Thoracic aorta (tissue), 2 donors: ENCODE data around the gene SMCR8. TPM values are rescaled to one million over a fixed set of nuclear protein-coding genes. Genes with fewer than 3 reads are reported as not detected.
"Not testable (repeated sequence)": the region's sequence is repeated elsewhere in the genome, so short reads cannot be mapped to it uniquely, and the experiment has no call there.

Experiments used
- ATAC-seq: fragments of 150-250 bp; one replicate; pipeline ENCODE4 v1.8.0; 2017; ENCODE audit warnings: low read depth; ENCODE audit not compliant: insufficient number of reproducible peaks, low FRiP score
- DNase-seq: peaks from one replicate; pipeline ENCODE4 v3.0.0-alpha.2; 2020; ENCODE audit warnings: low spot score
- H3K27ac ChIP-seq, 2 donors: fragments of 200-600 bp; sonication (generic); 1 replicate in 1 of 2; 2 replicates in 1 of 2; pipeline ENCODE4 v1.5.1; 2016; ENCODE audit warnings: mild to moderate bottlenecking in 2 of 2, moderate library complexity in 2 of 2
- H3K27me3 ChIP-seq: fragments of 200-600 bp; sonication (generic); replicated peaks from 2 replicates; pipeline ENCODE4 v1.6.0; 2016; ENCODE audit warnings: mild to moderate bottlenecking; ENCODE audit not compliant: insufficient read depth
- H3K36me3 ChIP-seq: fragments of 200-600 bp; sonication (generic); one replicate; pipeline ENCODE4 v1.5.1; 2016
- H3K4me1 ChIP-seq, 2 donors: fragments of 200-600 bp; sonication (generic); 1 replicate in 1 of 2; 2 replicates in 1 of 2; pipeline versions ENCODE4 v1.5.1 to v1.6.0; 2016; ENCODE audit warnings: low read depth in 2 of 2, mild to moderate bottlenecking in 1 of 2; ENCODE audit not compliant: control insufficient read depth in 1 of 2
- H3K4me3 ChIP-seq: fragments of 200-600 bp; sonication (generic); 2 replicates; pipeline ENCODE4 v1.5.1; 2016; ENCODE audit warnings: mild to moderate bottlenecking
- H3K9me3 ChIP-seq: fragments of 200-600 bp; sonication (generic); 2 replicates; pipeline ENCODE4 v1.5.1; 2016
- total RNA-seq, 2 donors: library from RNA; depleted of rRNA; stranded (reverse); fragments of >200 nt; gene quantifications; one replicate each; pipeline versions ENCODE4 v1.1.0 to v1.2.3, GENCODE V29; 2016
- TF ChIP-seq, protein P1 (sequence below): fragments of 200-600 bp; sonication (generic); IDR thresholded peaks from one replicate; pipeline ENCODE4 v1.5.1; 2019; ENCODE audit warnings: antibody characterized with exemption

The SMCR8 gene
- total RNA-seq, 2 donors from 2014 or later = 12.6 to 21.5 TPM

DNA sequence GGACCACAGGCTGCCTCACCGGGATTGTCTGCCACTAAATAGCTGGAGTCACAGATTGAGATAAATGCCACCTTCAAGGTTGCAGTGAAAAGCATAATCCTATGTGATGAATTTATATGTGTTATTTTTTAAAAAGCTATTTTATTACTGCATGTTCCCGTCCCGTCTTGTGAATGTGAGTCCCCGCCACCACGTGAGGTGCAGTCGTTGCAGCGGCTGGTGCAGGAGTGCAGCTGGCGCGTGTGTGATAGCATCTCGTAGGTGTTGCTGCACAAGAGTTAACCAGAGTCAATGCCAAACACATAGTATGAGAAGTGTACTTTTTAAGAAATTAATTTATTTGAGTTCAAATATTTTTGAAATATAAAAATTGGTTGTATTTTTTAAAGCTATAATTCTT lies 12.5 kb downstream of the SMCR8 start:
- Histone ChIP-seq H3K27ac (no peak overlapping the region), H3K36me3 (peaks cover 54% of the 10 kb centered on the region), H3K4me3 (no peak overlapping the region), H3K27me3 (no peaks in the 10 kb centered on the region), H3K4me1 (no peaks in the 10 kb centered on the region), H3K9me3 (no peaks in the 10 kb centered on the region)
- DNase-seq (no peak), ATAC-seq (no peak)
- TF ChIP-seq, protein P1, sequence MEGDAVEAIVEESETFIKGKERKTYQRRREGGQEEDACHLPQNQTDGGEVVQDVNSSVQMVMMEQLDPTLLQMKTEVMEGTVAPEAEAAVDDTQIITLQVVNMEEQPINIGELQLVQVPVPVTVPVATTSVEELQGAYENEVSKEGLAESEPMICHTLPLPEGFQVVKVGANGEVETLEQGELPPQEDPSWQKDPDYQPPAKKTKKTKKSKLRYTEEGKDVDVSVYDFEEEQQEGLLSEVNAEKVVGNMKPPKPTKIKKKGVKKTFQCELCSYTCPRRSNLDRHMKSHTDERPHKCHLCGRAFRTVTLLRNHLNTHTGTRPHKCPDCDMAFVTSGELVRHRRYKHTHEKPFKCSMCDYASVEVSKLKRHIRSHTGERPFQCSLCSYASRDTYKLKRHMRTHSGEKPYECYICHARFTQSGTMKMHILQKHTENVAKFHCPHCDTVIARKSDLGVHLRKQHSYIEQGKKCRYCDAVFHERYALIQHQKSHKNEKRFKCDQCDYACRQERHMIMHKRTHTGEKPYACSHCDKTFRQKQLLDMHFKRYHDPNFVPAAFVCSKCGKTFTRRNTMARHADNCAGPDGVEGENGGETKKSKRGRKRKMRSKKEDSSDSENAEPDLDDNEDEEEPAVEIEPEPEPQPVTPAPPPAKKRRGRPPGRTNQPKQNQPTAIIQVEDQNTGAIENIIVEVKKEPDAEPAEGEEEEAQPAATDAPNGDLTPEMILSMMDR = no peak

DNA sequence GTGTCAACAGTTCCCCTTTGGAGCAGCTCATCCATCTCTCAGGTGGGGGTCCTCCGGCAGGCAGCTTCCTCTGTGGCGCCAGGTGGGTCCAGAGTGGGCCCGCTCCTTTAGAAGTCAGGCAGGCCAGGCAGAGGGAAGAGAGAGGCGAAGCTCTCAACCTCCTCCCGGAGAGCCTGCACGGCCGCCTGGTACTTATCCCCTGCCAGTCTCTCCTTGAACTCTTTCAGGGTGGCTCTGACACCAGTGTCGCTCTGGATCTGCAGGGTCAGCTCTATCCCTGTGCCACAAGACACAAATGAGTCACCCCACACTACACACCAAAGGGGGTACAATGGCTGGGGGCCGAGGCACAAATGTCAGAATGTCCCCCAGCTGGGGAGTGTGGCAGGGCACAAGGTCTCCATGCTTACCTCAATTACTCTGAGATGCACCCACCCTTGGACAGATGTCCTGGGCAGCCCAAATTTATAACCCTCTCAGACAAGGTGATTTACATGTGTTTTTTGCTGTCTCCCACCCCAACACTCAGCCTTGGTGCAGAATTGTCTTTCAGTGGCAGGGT lies 13.6 kb downstream of the SMCR8 start:
- H3K9me3 ChIP-seq = no peaks in the 10 kb centered on the region
- TF ChIP-seq, protein P1 = no peak
- no peaks in the 10 kb centered on the region for H3K27me3 ChIP-seq
- DNase-seq = no peak
- H3K27ac ChIP-seq = no peak overlapping the region
- H3K4me3 ChIP-seq = no peak overlapping the region
- ATAC-seq = no peak
- H3K36me3 ChIP-seq = peaks cover 47% of the 10 kb centered on the region
- no peaks in the 10 kb centered on the region for H3K4me1 ChIP-seq

DNA sequence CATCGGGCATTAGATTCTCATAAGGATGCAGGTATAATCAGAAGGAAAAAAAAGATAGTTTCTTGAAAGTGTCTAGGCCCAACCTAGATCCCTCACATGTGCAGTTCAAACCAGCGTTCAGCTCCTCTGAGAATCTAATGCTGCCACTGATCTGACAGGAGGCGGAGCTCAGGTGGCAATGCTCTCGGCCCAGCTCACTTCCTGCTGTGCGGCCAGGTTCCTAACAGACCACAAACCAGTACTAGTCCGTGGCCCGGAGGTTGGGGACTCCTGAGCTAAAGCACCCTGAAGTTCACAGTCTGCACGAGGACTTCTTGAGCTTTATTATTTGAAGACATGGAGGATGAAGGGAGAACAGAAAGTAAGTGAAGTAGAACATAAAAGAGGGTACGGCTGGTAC lies 16.8 kb downstream of the SMCR8 start:
- Histone ChIP-seq H3K4me3 (no peak overlapping the region), H3K9me3 (no peaks in the 10 kb centered on the region), H3K36me3 (peaks cover 57% of the 10 kb centered on the region), H3K4me1 (no peaks in the 10 kb centered on the region), H3K27ac (no peak overlapping the region), H3K27me3 (no peaks in the 10 kb centered on the region)
- no peak for DNase-seq
- no peak for ATAC-seq
- TF ChIP-seq, protein P1 = no peak

DNA sequence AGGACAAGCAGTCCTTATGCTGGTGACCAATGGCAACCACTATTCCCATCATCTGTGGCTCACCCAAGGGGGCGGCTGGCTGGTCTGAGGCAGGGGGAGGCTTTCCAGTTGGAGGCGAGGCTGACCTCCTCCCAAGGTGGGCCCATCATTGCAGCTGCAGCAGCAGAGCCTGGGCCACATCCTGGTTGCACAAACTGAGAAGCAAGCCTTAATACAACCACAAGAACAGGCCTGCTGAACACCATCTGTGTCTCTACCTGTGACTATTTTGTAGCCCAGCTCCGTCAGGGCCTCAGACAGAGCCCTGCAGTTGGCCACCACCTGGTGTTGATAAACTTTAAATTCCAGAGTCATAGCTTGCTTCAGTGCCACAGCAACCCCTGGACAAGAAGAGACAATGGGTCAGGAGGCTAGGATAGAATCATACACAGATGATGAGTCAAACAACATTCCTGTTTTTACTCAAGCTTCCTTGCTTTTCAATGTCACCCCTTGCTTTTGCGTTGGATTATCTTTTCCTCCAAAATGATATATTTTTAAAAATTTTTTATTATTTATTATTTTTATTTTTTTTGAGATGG lies 17.9 kb downstream of the SMCR8 start:
- H3K4me1 ChIP-seq = no peaks in the 10 kb centered on the region
- DNase-seq (no peak), ATAC-seq (no peak)
- H3K4me3 ChIP-seq = no peak overlapping the region
- TF ChIP-seq, protein P1 = no peak
- H3K9me3 ChIP-seq = no peaks in the 10 kb centered on the region
- no peaks in the 10 kb centered on the region for H3K27me3 ChIP-seq
- peaks cover 54% of the 10 kb centered on the region for H3K36me3 ChIP-seq
- no peak overlapping the region for H3K27ac ChIP-seq

DNA sequence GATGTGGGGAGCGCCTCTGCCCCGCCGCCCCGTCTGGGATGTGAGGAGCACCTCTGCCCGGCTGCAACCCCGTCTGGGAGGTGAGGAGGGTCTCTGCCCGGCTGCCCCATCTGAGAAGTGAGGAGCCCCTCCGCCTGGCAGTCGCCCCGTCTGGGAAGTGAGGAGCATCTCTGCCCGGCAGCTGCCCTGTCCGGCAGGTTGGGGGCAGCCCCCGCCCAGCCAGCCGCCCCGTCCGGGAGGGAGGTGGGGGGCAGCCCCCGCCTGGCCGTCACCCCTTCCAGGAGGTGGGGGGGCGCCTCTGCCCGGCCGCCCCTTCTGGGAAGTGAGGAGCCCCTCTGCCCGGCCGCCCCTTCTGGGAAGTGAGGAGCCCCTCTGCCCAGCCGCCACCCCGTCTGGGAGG lies 23.1 kb downstream of the SMCR8 start:
- H3K9me3 ChIP-seq, H3K4me3 ChIP-seq, ATAC-seq, DNase-seq, H3K4me1 ChIP-seq, H3K27me3 ChIP-seq, H3K27ac ChIP-seq: not testable (repeated sequence)
- peaks cover 39% of the 10 kb centered on the region for H3K36me3 ChIP-seq

DNA sequence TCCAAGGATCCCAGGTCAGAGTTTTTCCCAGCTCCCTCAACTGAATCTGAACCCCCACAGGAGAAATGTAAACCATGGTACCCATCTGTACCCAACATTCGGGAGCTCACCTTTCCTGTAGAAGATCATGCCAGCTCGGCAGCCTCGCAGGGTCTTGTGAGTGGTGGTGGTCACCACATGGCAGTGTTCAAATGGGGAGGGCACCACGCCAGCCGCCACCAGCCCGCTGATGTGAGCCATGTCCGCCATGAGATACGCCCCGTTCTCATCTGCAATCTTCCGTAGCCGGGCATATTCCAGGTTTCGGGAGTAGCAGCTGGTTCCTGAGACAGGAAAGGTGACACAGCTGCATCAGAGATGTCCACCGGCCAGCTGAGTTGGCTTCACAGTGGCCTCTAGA lies 24.8 kb downstream of the SMCR8 start:
- TF ChIP-seq, protein P1 = no peak
- ATAC-seq = no peak
- peaks cover 32% of the 10 kb centered on the region for H3K36me3 ChIP-seq
- no peak for DNase-seq
- H3K27me3 ChIP-seq = no peaks in the 10 kb centered on the region
- no peak overlapping the region for H3K4me3 ChIP-seq
- H3K9me3 ChIP-seq = no peaks in the 10 kb centered on the region
- no peak overlapping the region for H3K27ac ChIP-seq
- H3K4me1 ChIP-seq = no peaks in the 10 kb centered on the region
